PFSK-1 (cell line): ENCODE measurements around the gene RHOT2.

Experiments used
- POLR2AphosphoS5 ChIP-seq: IDR thresholded peaks from 2 replicates; pipeline ENCODE4 v1.6.1; 2012; ENCODE audit warnings: low read depth, mild to moderate bottlenecking, control low read depth, low read length, moderate library complexity
- SIN3A ChIP-seq: IDR thresholded peaks from 2 replicates; pipeline ENCODE4 v1.6.1; 2012; ENCODE audit warnings: mild to moderate bottlenecking, low read length, moderate library complexity, borderline replicate concordance; ENCODE audit not compliant: insufficient read depth
- TAF1 ChIP-seq: IDR thresholded peaks from 2 replicates; pipeline ENCODE4 v1.6.1; 2012; ENCODE audit warnings: low read length, control low read depth, borderline replicate concordance; ENCODE audit not compliant: insufficient read depth
- TF ChIP-seq, protein P1 (sequence below), 2 experiments: IDR thresholded peaks; 2 replicates each; pipeline versions ENCODE4 v1.6.1 to v1.8.0; 2011 to 2012; ENCODE audit warnings: low read depth in 2 of 2, low read length in 2 of 2, control low read depth in 1 of 2, inconsistent platforms in 1 of 2, mild to moderate bottlenecking in 1 of 2, moderate library complexity in 1 of 2; ENCODE audit not compliant: insufficient read depth in 1 of 2

DNA sequence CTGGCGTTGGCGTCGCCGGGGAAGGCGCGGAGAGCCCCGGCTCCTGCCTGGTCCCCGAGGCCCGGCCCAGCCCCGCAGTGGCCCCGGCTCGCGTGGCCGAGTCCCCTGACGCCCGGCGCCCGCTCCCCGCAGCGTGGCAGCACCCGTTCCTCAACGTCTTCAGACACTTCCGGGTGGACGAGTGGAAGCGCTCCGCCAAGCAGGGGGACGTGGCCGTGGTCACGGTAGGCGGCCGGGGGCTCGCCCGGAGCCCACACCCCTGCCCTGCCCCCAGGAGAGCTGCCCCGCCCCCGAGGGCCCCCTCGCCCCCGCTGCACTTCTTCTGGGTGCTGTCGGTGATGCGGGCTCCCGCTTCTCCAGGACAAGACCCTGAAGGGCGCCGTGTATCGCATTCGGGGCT is 18.3 kb upstream of the RHOT2 start:
- TF ChIP-seq TAF1: no peak
- no peak for TF ChIP-seq POLR2AphosphoS5
- TF ChIP-seq SIN3A: no peak
- TF ChIP-seq, protein P1, sequence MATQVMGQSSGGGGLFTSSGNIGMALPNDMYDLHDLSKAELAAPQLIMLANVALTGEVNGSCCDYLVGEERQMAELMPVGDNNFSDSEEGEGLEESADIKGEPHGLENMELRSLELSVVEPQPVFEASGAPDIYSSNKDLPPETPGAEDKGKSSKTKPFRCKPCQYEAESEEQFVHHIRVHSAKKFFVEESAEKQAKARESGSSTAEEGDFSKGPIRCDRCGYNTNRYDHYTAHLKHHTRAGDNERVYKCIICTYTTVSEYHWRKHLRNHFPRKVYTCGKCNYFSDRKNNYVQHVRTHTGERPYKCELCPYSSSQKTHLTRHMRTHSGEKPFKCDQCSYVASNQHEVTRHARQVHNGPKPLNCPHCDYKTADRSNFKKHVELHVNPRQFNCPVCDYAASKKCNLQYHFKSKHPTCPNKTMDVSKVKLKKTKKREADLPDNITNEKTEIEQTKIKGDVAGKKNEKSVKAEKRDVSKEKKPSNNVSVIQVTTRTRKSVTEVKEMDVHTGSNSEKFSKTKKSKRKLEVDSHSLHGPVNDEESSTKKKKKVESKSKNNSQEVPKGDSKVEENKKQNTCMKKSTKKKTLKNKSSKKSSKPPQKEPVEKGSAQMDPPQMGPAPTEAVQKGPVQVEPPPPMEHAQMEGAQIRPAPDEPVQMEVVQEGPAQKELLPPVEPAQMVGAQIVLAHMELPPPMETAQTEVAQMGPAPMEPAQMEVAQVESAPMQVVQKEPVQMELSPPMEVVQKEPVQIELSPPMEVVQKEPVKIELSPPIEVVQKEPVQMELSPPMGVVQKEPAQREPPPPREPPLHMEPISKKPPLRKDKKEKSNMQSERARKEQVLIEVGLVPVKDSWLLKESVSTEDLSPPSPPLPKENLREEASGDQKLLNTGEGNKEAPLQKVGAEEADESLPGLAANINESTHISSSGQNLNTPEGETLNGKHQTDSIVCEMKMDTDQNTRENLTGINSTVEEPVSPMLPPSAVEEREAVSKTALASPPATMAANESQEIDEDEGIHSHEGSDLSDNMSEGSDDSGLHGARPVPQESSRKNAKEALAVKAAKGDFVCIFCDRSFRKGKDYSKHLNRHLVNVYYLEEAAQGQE (IDR thresholded peaks at IDR 0.05; ENCODE audit: insufficient read depth in 1 of 2, low read depth in 2 of 2, low read length in 2 of 2): no peak
